HG02840 (cell line): ENCODE data around the gene SLC4A7.
A peak's percentile ranks its signal among the peaks of the same experiment; 100 is the strongest.
"Not testable (repeated sequence)": the region's sequence is repeated elsewhere in the genome, so short reads cannot be mapped to it uniquely, and the experiment has no call there.

Experiments used
- ATAC-seq: cut with Tn5 transposase; IDR thresholded peaks from one replicate; pipeline ENCODE4 v1.9.1; 2021; ENCODE audit warnings: mild to moderate bottlenecking, moderate library complexity, moderate number of reproducible peaks; ENCODE audit not compliant: unreplicated experiment, low FRiP score

The SLC4A7 gene

GRCh38 chr3:27438352-27438751 is 45.8 kb downstream of the SLC4A7 start:
- not testable (repeated sequence) for ATAC-seq

DNA sequence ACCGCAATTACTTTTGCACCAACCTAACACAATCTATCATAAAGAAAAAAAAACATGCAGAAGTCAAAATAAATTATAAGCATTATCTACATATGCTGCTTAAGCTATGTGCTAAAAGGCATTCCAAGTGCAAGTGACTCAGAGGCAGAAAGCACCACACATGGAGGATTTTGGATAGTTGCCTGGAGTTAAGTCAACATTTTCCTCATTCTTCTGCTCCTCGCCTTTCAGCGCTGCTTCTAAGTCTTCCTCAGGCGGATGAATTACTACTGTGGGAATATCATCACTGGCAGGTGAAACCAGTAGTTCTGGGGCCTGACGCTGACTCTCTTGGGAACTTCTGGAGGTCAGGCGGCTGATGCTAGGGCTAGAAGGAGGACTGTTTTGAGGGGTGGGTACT is 53.1 kb downstream of the SLC4A7 start:
- ATAC-seq: no peak

GRCh38 chr3:27429909-27430308 is 54.3 kb downstream of the SLC4A7 start:
- no peak for ATAC-seq

- no peak for ATAC-seq
Measured at GRCh38 chr3:27428446-27428845, 55.7 kb downstream of the SLC4A7 start.

DNA sequence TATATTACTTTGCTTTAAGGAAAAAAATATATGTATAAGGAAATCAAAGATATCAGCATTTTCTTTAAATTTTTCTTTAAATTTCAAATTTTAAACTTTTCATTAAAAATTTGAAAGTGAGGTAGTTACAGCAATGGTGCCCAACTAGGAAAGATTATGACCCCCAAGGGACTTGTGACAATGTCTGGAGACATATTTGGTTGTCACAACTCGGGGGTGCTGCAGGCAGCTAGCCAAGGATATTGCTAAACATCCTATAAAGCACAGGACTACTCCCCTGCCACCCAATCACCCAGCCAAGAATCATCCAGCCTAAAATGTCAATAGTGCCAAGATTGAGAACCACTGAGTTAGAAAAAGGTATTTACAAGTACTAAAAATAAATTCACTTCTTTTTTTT is 57.3 kb downstream of the SLC4A7 start:
- no peak for ATAC-seq

- ATAC-seq: no peak
Measured at GRCh38 chr3:27425896-27426565, 58.2 kb downstream of the SLC4A7 start.

DNA sequence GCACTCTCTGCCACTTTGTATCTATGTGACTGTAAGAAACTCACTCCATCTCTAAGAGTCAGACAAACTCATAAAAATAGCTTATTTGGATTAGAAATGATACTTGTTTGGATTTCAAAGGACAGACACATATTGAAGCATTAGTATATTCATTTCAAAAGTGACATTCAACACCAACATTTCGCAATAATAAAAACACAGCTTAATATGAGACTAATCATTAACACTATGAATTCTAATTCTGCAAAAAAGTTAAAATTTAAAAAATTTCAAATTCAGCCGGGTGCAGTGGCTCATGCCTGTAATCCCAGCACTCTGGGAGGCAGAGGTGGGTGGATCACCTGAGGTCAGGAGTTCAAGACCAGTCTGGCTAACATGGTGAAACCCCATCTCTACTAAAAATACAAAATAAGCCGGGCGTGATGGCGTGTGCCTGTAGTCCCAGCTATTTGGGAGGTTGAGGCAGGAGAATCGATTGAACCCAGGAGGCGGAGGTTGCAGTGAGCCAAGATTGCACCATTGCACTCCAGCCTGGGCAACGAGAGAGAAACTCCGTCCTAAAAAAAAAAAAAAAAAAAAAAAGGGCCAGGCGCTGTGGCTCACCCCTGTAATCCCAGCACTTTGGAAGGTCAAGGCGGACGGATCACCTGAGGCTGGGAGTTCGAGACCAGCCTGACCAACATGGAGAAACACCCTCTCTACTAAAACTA is 59.2 kb downstream of the SLC4A7 start:
- ATAC-seq: not testable (repeated sequence)

DNA sequence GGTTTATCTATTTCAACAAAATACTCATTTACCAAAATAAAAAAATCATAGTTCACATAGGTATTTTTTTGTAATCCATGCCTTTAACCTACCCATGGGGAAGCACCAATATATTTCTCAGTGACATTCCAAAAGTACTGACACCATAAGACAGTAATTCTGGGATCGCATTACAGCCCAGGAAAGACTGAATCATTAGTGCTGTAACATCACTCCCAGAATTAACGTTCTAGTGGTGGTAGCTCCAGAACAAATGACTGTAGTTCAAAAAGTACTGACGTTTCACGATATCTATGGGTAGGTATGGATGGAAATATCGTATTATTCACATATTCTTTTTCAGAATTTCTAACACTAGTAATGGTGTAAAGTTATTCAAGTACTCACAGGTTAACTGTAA is 60.7 kb downstream of the SLC4A7 start:
- ATAC-seq: no peak

- no peak for ATAC-seq
Measured at GRCh38 chr3:27422617-27423016, 61.6 kb downstream of the SLC4A7 start.

GRCh38 chr3:27415202-27415601 is 69.0 kb downstream of the SLC4A7 start:
- no peak for ATAC-seq

- ATAC-seq: peak; percentile 79
Measured at GRCh38 chr3:27392950-27393679, 91.1 kb downstream of the SLC4A7 start.

- not testable (repeated sequence) for ATAC-seq
Measured at GRCh38 chr3:27392414-27392813, 91.8 kb downstream of the SLC4A7 start.

- ATAC-seq: no peak
Measured at GRCh38 chr3:27391796-27392195, 92.4 kb downstream of the SLC4A7 start.

DNA sequence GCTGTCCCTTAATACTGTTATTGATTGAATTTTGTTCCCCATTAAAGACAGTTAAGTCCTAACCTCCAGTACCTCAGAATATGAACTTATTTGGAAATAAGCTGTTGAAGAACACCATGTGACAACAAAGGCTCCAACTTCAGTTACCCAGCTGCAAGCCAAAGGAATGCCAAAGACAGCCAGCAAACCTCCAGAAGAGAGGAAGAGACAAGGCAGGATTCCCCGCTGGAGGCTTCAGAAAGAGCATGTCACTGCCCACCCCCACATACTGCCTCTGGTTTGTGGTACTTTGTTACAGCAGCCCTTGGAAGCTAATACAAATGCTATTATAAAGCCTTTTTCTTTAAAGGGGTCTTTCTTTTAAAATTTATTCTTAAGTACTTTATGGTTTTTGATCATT is 96.6 kb downstream of the SLC4A7 start:
- no peak for ATAC-seq

- no peak for ATAC-seq
Measured at GRCh38 chr3:27385504-27385903, 98.7 kb downstream of the SLC4A7 start.

DNA sequence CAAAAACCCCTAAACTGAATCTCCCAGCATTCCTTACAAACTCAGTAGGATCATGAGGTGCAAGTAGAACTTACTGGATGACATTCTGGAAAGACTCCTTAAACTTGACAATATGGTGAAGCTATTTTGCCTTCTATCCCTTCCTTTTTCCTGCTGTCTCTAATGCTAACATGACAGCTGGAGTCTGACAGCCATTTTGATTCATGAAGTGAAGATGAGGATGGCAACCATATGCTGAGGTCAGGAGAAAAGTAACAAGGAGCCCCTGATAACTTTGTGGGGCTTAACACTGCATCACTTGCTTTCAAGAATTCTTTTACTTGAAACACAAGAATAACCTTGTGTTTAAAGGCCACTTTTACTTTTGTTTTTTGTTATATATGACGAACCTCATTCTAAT is 100.0 kb downstream of the SLC4A7 start:
- no peak for ATAC-seq

- no peak for ATAC-seq
Measured at GRCh38 chr3:27380433-27381357, 103.5 kb downstream of the SLC4A7 start.

GRCh38 chr3:27378331-27378730 is 105.9 kb downstream of the SLC4A7 start:
- ATAC-seq: no peak

DNA sequence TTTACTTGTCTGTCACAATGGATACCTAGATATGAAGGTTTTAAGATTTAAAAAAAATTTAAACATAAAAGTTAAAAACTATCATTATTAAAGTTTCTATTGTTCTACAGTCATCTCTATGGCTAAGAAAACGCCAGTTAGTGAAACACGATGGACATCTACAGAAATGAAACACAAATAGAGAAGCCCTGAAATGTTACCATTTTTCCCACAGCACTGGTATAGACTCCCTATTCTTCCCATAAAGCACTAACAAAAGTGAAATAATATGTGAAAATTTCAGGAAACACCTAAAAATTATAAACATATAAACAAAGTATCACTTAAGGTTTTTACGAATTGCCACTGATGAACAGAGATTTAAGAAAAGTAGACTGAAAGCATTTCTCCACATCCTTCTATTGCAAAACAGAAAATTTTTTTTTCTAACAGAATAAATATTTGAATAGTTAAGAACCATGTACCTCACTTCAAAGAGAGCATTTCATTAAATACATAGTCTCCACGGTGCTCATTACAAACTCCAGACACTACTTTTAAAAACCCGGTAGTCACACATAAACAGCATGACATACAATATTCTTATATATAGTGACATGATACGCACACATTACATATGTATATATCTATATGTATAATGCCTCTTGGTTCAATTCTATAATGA is 107.9 kb downstream of the SLC4A7 start:
- ATAC-seq: no peak
